HepG2 (cell line): ENCODE results near the gene WHAMM. TPM values are rescaled to one million over a fixed set of nuclear protein-coding genes. Genes with fewer than 3 reads are reported as not detected.

Experiments used
- ATAC-seq: fragments of 200-7000 bp; cut with Tn5 transposase; 3 replicates; pipeline ENCODE4 v1.9.1; 2020; ENCODE audit warnings: mild to moderate bottlenecking, moderate library complexity
- BruUV-seq: library from RNA; stranded (reverse); fragments of 400-500 nt; replicated peaks from 2 replicates; lab custom pipeline; 2021; lab: Mats Ljungman, UMichigan
- CTCF ChIA-PET: fragments of 300-600 bp; formaldehyde crosslinking; extraction: SDS; loops from one replicate; lab custom pipeline; 2021; ENCODE audit warnings: low total read pairs, inconsistent platforms, low intra/inter-chr PET ratio; lab: Yijun Ruan, JAX
- POLR2A ChIA-PET: fragments of 350-600 bp; sonication (Branson Sonifier 250); formaldehyde crosslinking; loops from one replicate; lab custom pipeline; 2020; ENCODE audit warnings: antibody characterized with exemption, inconsistent platforms; lab: Yijun Ruan, JAX
- DNase-seq: peaks from one replicate; pipeline ENCODE4 v3.0.0-alpha.2; 2015; ENCODE audit warnings: low spot score
- FAIRE-seq: peaks from 3 replicates; lab custom pipeline; 2011; peaks lifted over from hg19 to GRCh38; lab: Jason Lieb, UNC
- H2AFZ ChIP-seq: one replicate; pipeline ENCODE4 v1.6.1; 2011; ENCODE audit warnings: low read length, inconsistent platforms
- H3K27ac ChIP-seq: fragments of 300-600 bp; 3 replicates; pipeline ENCODE4 v1.8.0; 2011; ENCODE audit warnings: mixed run types, mild to moderate bottlenecking, mixed read lengths, low read length, inconsistent platforms; ENCODE audit not compliant: insufficient read depth; ENCODE audit errors: extremely low read length
- H3K27me3 ChIP-seq, 2 experiments: fragments of 200-600 bp in 1 of 2; 2 replicates in 1 of 2; 3 replicates in 1 of 2; pipeline versions ENCODE4 v1.6.0 to v1.8.0; 2011; ENCODE audit warnings: low read length in 2 of 2, mild to moderate bottlenecking in 2 of 2, moderate library complexity in 2 of 2, inconsistent platforms in 1 of 2; ENCODE audit not compliant: insufficient read depth in 2 of 2, control insufficient read depth in 1 of 2
- H3K36me3 ChIP-seq, 2 experiments: fragments of 200-600 bp in 1 of 2; replicated peaks in 1 of 2; 2 replicates in 1 of 2; 3 replicates in 1 of 2; pipeline versions ENCODE4 v1.5.1 to v1.8.0; 2011; ENCODE audit warnings: low read length in 2 of 2, inconsistent platforms in 1 of 2; ENCODE audit not compliant: insufficient read depth in 2 of 2, control insufficient read depth in 1 of 2
- H3K4me1 ChIP-seq: 2 replicates; pipeline ENCODE4 v1.5.1; 2012; ENCODE audit warnings: low read length, inconsistent platforms; ENCODE audit not compliant: insufficient read depth
- H3K4me2 ChIP-seq: 2 replicates; pipeline ENCODE4 v1.6.0; 2011; ENCODE audit warnings: low read depth, low read length, inconsistent platforms
- H3K4me3 ChIP-seq, 3 experiments: fragments of 200-600 bp in 1 of 3; sonication (generic), shearing (Covaris generic) in 1 of 3; replicated peaks in 1 of 3; 2 replicates each; pipeline ENCODE4 v1.5.1; 2011 to 2016; ENCODE audit warnings: low read length in 3 of 3, inconsistent platforms in 2 of 3, low read depth in 2 of 3, mild to moderate bottlenecking in 2 of 3, control low read depth in 1 of 3, mixed read lengths in 1 of 3; ENCODE audit not compliant: insufficient read depth in 1 of 3
- H3K79me2 ChIP-seq: one replicate; pipeline ENCODE4 v1.6.1; 2011; ENCODE audit warnings: low read length, inconsistent platforms; ENCODE audit not compliant: insufficient read depth
- H3K9ac ChIP-seq: 2 replicates; pipeline ENCODE4 v1.6.0; 2011; ENCODE audit warnings: mild to moderate bottlenecking, low read depth, low read length, inconsistent platforms; ENCODE audit not compliant: insufficient read depth
- H3K9me3 ChIP-seq: 2 replicates; pipeline ENCODE4 v1.5.1; 2012; ENCODE audit warnings: mild to moderate bottlenecking, low read length
- H4K20me1 ChIP-seq: 2 replicates; pipeline ENCODE4 v1.6.0; 2011; ENCODE audit warnings: inconsistent platforms, mild to moderate bottlenecking, low read length, moderate library complexity; ENCODE audit not compliant: insufficient read depth
- BHLHE40 ChIP-seq: IDR thresholded peaks from 2 replicates; pipeline ENCODE4 v1.6.1; 2011; ENCODE audit warnings: low read length, improper control_type of control experiment
- GZF1 ChIP-seq: sonication (generic); formaldehyde crosslinking; IDR thresholded peaks from 2 replicates; pipeline ENCODE4 v1.5.1; 2020; ENCODE audit warnings: mild to moderate bottlenecking, missing genetic modification reagents
- HNF4G ChIP-seq, 2 experiments: sonication (generic) in 1 of 2; formaldehyde crosslinking in 1 of 2; IDR thresholded peaks; 2 replicates each; pipeline versions ENCODE4 v1.4.0 to v1.6.1; 2011 to 2020; ENCODE audit warnings: borderline replicate concordance in 2 of 2, low read depth in 2 of 2, mild to moderate bottlenecking in 2 of 2, low read length in 1 of 2, missing genetic modification reagents in 1 of 2, moderate library complexity in 1 of 2
- NCOA2 ChIP-seq: sonication (generic); formaldehyde crosslinking; IDR thresholded peaks from 2 replicates; pipeline ENCODE4 v1.8.0; 2022; ENCODE audit warnings: inconsistent platforms
- SRSF4 ChIP-seq: fragments of 200-400 bp; formaldehyde crosslinking; IDR thresholded peaks from one replicate; pipeline ENCODE4 v1.6.1; 2018; ENCODE audit warnings: mild to moderate bottlenecking, low read depth, low read length, moderate library complexity; ENCODE audit not compliant: poor library complexity, severe bottlenecking
- TBX3 ChIP-seq: fragments of 450-650 bp; IDR thresholded peaks from 2 replicates; pipeline ENCODE4 v1.6.1; 2017; ENCODE audit warnings: antibody characterized with exemption, mild to moderate bottlenecking, inconsistent platforms, borderline replicate concordance
- ZBTB38 ChIP-seq: sonication (generic); formaldehyde crosslinking; IDR thresholded peaks from 2 replicates; pipeline ENCODE4 v1.5.1; 2020; ENCODE audit warnings: mild to moderate bottlenecking, missing genetic modification reagents
- ZFYVE20 ChIP-seq: sonication (generic); formaldehyde crosslinking; IDR thresholded peaks from 2 replicates; pipeline ENCODE4 v1.8.0; 2023; ENCODE audit warnings: low read depth, mild to moderate bottlenecking, moderate library complexity, missing genetic modification reagents, borderline replicate concordance
- ZMYM2 ChIP-seq: sonication (generic); formaldehyde crosslinking; IDR thresholded peaks from 2 replicates; pipeline ENCODE4 v1.8.0; 2022; ENCODE audit warnings: mild to moderate bottlenecking, missing genetic modification reagents
- ZNF136 ChIP-seq: sonication (generic); formaldehyde crosslinking; IDR thresholded peaks from 2 replicates; pipeline ENCODE4 v1.8.1; 2022; ENCODE audit warnings: low read depth, mild to moderate bottlenecking, moderate library complexity, missing genetic modification reagents
- ZNF234 ChIP-seq: sonication (generic); formaldehyde crosslinking; conservative IDR thresholded peaks from 2 replicates; pipeline ENCODE4 v1.5.1; 2020; ENCODE audit warnings: mild to moderate bottlenecking, missing genetic modification reagents
- ZNF337 ChIP-seq: sonication (generic); formaldehyde crosslinking; IDR thresholded peaks from 2 replicates; pipeline ENCODE4 v1.5.1; 2020; ENCODE audit warnings: missing genetic modification reagents, low read depth, mild to moderate bottlenecking, borderline replicate concordance
- ZNF33A ChIP-seq: sonication (generic); formaldehyde crosslinking; IDR thresholded peaks from 2 replicates; pipeline ENCODE4 v1.5.1; 2020; ENCODE audit warnings: missing genetic modification reagents, mild to moderate bottlenecking, moderate library complexity, borderline replicate concordance
- ZNF703 ChIP-seq: sonication (generic); formaldehyde crosslinking; IDR thresholded peaks from 2 replicates; pipeline ENCODE4 v1.5.1; 2020; ENCODE audit warnings: missing genetic modification reagents, mild to moderate bottlenecking, moderate library complexity, borderline replicate concordance
- ZNF790 ChIP-seq: sonication (generic); formaldehyde crosslinking; IDR thresholded peaks from 2 replicates; pipeline ENCODE4 v1.8.0; 2022; ENCODE audit warnings: missing genetic modification reagents, mild to moderate bottlenecking, borderline replicate concordance
- WGBS: methylation state at CpG from one replicate; pipeline ENCODE4 v1.1.6; 2017; ENCODE audit warnings: low lambda C conversion rate; 5-methylcytosine and 5-hydroxymethylcytosine counted together
- in situ Hi-C: cut with HindIII; loops from 2 replicates; pipeline ENCODE4 v1.10.0; 2017; ENCODE audit warnings: low pct_unique_long_range_greater_than_20kb; ENCODE audit not compliant: extremely low pct_ligation_motif_present
- intact Hi-C: fragments of 100-400 bp; cut with micrococcal nuclease; formaldehyde crosslinking; loops from one replicate; pipeline ENCODE4 v1.10.0; 2022; ENCODE audit not compliant: unreplicated experiment
- polyA plus RNA-seq, 8 experiments: library from polyadenylated mRNA; depleted of rRNA in 3 of 8; stranded (reverse) in 7 of 8; unstranded in 1 of 8; fragments of >200 nt; fragmentation: Illumina TruSeq in 4 of 8; extraction: Trizol in 4 of 8; gene quantifications; 2 replicates each; pipeline versions ENCODE4 v1.2.1 to v1.2.3, GENCODE V29; 2011 to 2016; ENCODE audit warnings: low read depth in 4 of 8, missing spikeins in 1 of 8, mixed read lengths in 1 of 8; ENCODE audit not compliant: insufficient read depth in 1 of 8
- total RNA-seq, 5 experiments: library from RNA; depleted of rRNA; stranded (reverse); fragments of >200 nt; fragmentation: Illumina TruSeq; extraction: Trizol; gene quantifications; 2 replicates each; pipeline ENCODE4 v1.2.3, GENCODE V29; 2016; ENCODE audit warnings: low read depth in 1 of 5
- TF ChIP-seq, protein P1 (sequence below): sonication (generic); formaldehyde crosslinking; IDR thresholded peaks from 2 replicates; pipeline ENCODE4 v1.9.0; 2021; ENCODE audit warnings: missing genetic modification reagents, mild to moderate bottlenecking, borderline replicate concordance
- TF ChIP-seq, protein P2 (sequence below): sonication (generic); formaldehyde crosslinking; conservative IDR thresholded peaks from 2 replicates; pipeline ENCODE4 v1.4.0; 2020; ENCODE audit warnings: missing genetic modification reagents
- TF ChIP-seq, protein P3 (sequence below): sonication (generic); formaldehyde crosslinking; IDR thresholded peaks from 2 replicates; pipeline ENCODE4 v1.8.0; 2023; ENCODE audit warnings: mild to moderate bottlenecking, missing genetic modification reagents

WHAMM gene
- total and polyA plus RNA-seq, 2 of the 13 experiments (the other 11 are each of a cell fraction or from before 2014, with no cell fraction given), result 2.9 to 3.0 TPM

DNA sequence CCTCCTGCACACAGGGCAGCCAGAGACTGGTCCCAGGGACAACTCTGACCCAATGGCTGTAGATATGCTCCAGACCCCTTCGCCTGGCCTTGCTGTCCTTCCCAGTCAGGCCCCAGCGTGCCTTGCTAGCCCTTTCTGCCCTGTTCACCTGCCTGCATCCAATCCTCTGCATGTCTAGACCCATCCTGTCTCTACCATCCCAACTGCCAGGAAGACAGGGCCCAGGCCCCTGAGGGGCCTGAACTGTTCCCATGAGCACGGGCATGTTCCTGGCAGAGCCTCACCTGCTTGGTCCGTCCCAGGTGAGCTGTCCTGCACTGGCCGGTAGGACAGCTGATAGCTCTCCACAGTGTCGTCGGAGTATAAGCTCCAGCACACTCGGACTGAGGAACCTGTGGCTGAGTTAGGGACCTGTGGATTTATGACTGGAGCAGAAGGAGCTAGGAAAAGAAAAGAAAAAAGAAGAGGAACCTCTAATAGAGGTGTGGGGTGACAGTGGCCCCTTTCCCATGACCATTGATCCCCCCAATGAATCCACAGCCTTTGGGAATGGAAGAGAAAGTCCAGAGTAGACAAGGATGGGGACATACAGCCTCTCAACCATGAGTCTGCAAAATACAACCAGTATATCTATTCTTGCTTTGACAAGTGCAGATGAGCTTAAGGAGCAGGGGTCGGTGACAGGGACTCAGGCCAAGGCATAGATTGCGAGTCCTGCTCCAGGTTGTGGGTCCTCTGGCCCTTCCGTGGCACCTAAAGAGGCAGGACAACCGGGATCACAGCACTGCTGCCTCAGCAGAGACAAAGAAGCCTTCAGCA is 37.4 kb upstream of the WHAMM start:
- in situ Hi-C loops, result no loop called here
- Histone ChIP-seq H3K4me3 (no peak overlapping the region), H3K27ac (no peak overlapping the region), H3K79me2 (no peaks in the 10 kb centered on the region), H3K9me3 (no peaks in the 10 kb centered on the region), H4K20me1 (no peaks in the 10 kb centered on the region), H3K36me3 (no peaks in the 10 kb centered on the region), H2AFZ (no peak overlapping the region), H3K4me1 (0 out of 2 replicates have a peak, but pooled peaks cover 6% of the 10 kb centered on the region), H3K4me2 (no peak overlapping the region), H3K27me3 (no peaks in the 10 kb centered on the region), H3K9ac (no peak overlapping the region)
- DNase-seq (no peak), ATAC-seq (no peak; the same call in 2 of the 3 replicates), FAIRE-seq (no peak)
- WGBS, result 69% methylated on average over 3 of the region's 12 CpGs
- intact Hi-C loops, result no loop called here
- BruUV-seq, result no TSS peak
- POLR2A ChIA-PET, result interaction anchor here (1.7 kb wide), 1 partner anchor 22 kb away, joined by 4 read pairs; no protein-coding TSS in a partner anchor
- CTCF ChIA-PET, result no interaction called here
- no peak for TF ChIP-seq ZNF790 (CRISPR knock-in tag)
- TF ChIP-seq HNF4G (IDR thresholded peaks at IDR 0.05; ENCODE audit: borderline replicate concordance, low read depth, low read length), result no peak
- no peak for TF ChIP-seq HNF4G (CRISPR knock-in tag; IDR thresholded peaks at IDR 0.05; ENCODE audit: borderline replicate concordance, low read depth)
- TF ChIP-seq TBX3, result no peak
- no peak for TF ChIP-seq ZNF33A (CRISPR knock-in tag)
- TF ChIP-seq, protein P1, sequence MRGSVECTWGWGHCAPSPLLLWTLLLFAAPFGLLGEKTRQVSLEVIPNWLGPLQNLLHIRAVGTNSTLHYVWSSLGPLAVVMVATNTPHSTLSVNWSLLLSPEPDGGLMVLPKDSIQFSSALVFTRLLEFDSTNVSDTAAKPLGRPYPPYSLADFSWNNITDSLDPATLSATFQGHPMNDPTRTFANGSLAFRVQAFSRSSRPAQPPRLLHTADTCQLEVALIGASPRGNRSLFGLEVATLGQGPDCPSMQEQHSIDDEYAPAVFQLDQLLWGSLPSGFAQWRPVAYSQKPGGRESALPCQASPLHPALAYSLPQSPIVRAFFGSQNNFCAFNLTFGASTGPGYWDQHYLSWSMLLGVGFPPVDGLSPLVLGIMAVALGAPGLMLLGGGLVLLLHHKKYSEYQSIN (CRISPR knock-in tag), result no peak
- TF ChIP-seq ZNF337, result no peak
- TF ChIP-seq ZNF703 (CRISPR knock-in tag), result no peak
- TF ChIP-seq ZMYM2, result no peak
- no peak for TF ChIP-seq NCOA2
- TF ChIP-seq, protein P2, sequence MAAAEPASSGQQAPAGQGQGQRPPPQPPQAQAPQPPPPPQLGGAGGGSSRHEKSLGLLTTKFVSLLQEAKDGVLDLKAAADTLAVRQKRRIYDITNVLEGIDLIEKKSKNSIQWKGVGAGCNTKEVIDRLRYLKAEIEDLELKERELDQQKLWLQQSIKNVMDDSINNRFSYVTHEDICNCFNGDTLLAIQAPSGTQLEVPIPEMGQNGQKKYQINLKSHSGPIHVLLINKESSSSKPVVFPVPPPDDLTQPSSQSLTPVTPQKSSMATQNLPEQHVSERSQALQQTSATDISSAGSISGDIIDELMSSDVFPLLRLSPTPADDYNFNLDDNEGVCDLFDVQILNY (CRISPR knock-in tag), result no peak
- TF ChIP-seq GZF1 (CRISPR knock-in tag), result no peak
- TF ChIP-seq ZNF234 (CRISPR knock-in tag), result no peak
- no peak for TF ChIP-seq SRSF4
- TF ChIP-seq ZNF136 (CRISPR knock-in tag), result no peak
- TF ChIP-seq BHLHE40, result no peak
- TF ChIP-seq, protein P3, sequence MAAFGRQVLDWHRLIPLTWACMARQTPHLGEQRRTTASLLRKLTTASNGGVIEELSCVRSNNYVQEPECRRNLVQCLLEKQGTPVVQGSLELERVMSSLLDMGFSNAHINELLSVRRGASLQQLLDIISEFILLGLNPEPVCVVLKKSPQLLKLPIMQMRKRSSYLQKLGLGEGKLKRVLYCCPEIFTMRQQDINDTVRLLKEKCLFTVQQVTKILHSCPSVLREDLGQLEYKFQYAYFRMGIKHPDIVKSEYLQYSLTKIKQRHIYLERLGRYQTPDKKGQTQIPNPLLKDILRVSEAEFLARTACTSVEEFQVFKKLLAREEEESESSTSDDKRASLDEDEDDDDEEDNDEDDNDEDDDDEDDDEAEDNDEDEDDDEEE (CRISPR knock-in tag), result no peak
- TF ChIP-seq ZFYVE20 (CRISPR knock-in tag), result no peak
- no peak for TF ChIP-seq ZBTB38 (CRISPR knock-in tag)
